Transverse colon (tissue), 4 donors: ENCODE results near the gene TNS3. TPM values are rescaled to one million over a fixed set of nuclear protein-coding genes. Genes with fewer than 3 reads are reported as not detected.

Experiments
- DNase-seq: peaks from one replicate; pipeline ENCODE4 v3.0.0-alpha.2; 2019
- H3K27ac ChIP-seq, 4 donors: fragments of 200-600 bp; sonication (generic); 2 replicates each; pipeline ENCODE4 v1.5.1; 2016 to 2018; ENCODE audit warnings: inconsistent platforms in 4 of 4
- H3K27me3 ChIP-seq: fragments of 200-600 bp; sonication (generic); 2 replicates; pipeline ENCODE4 v1.5.1; 2017; ENCODE audit warnings: inconsistent platforms
- H3K36me3 ChIP-seq, 4 donors: fragments of 200-600 bp; sonication (generic); 2 replicates each; pipeline ENCODE4 v1.5.1; 2017 to 2019; ENCODE audit warnings: inconsistent platforms in 4 of 4
- H3K4me1 ChIP-seq, 4 donors: fragments of 200-600 bp; sonication (generic); 2 replicates each; pipeline ENCODE4 v1.5.1; 2017 to 2020; ENCODE audit warnings: inconsistent platforms in 4 of 4
- H3K4me3 ChIP-seq, 4 donors: fragments of 200-600 bp; sonication (generic); 1 replicate in 1 of 4; 2 replicates in 3 of 4; pipeline versions ENCODE4 v1.5.1 to v1.6.1; 2017 to 2019; ENCODE audit warnings: inconsistent platforms in 4 of 4
- H3K9me3 ChIP-seq, 2 donors: fragments of 200-600 bp; sonication (generic); 2 replicates each; pipeline ENCODE4 v1.5.1; 2017 to 2019; ENCODE audit warnings: inconsistent platforms in 2 of 2
- EP300 ChIP-seq: sonication (generic); formaldehyde crosslinking; IDR thresholded peaks from one replicate; pipeline ENCODE4 v1.6.1; 2017; ENCODE audit warnings: antibody characterized with exemption, low read depth
- POLR2A ChIP-seq: fragments of 450-650 bp; IDR thresholded peaks from one replicate; pipeline ENCODE4 v1.6.1; 2016; ENCODE audit warnings: antibody characterized with exemption, mild to moderate bottlenecking, moderate library complexity
- POLR2AphosphoS5 ChIP-seq, 3 donors: sonication (generic); formaldehyde crosslinking; IDR thresholded peaks; one replicate each; pipeline ENCODE4 v1.6.1; 2016; ENCODE audit warnings: antibody characterized with exemption in 3 of 3
- WGBS, 2 donors: methylation state at CpG; one replicate each; pipeline ENCODE4 v1.1.5; 2018; ENCODE audit warnings: low coverage in 1 of 2; 5-methylcytosine and 5-hydroxymethylcytosine counted together
- in situ Hi-C, 4 donors: fragments of 200-750 bp; cut with MboI; loops; one replicate each; pipeline versions ENCODE4 v1.15.0 to v1.15.1; 2017; ENCODE audit warnings: low sequenced_read_pairs in 3 of 4, low pct_ligation_motif_present in 1 of 4, low pct_unique_long_range_greater_than_20kb in 1 of 4
- intact Hi-C: fragments of 100-400 bp; cut with DNase I; formaldehyde crosslinking; loops from one replicate; pipeline ENCODE4 v1.15.1; 2023; ENCODE audit warnings: low total_unique reads
- total RNA-seq, 4 donors: library from RNA; depleted of rRNA; stranded (reverse); fragments of >200 nt; gene quantifications; one replicate each; pipeline ENCODE4 v1.1.0, GENCODE V29; 2016
- TF ChIP-seq, protein P1 (sequence below), 5 experiments: fragments of 200-600 bp in 3 of 5; fragments of 450-650 bp in 2 of 5; sonication (generic) in 3 of 5; IDR thresholded peaks; 1 replicate in 2 of 5; 2 replicates in 3 of 5; pipeline ENCODE4 v1.5.1; 2016 to 2017; ENCODE audit warnings: antibody characterized with exemption in 5 of 5, inconsistent platforms in 3 of 5, mild to moderate bottlenecking in 2 of 5, moderate library complexity in 1 of 5

The TNS3 gene
- total RNA-seq, 4 donors from 2014 or later = 58.5 to 104 (median 72.7) TPM

DNA sequence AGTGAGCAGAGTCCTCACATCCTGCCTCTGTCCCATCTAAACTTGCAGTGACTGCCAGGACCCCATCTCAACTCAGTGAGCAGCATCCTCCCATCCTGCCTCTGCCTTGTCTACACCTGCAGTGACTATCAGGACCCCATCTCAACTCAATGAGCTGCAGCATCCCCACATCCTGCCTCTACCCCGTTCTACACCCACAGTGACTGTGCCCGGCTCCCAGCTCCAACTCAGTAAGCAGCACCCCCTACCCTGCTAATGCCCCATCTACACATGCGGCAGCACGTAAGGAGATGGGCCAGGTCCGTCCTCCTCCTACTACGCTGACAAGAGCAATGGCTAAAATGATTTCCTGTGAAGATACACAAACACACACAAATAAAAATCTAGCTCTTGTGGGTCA, 65.5 kb downstream of the TNS3 start:
- no peak overlapping the region for H3K4me3 ChIP-seq
- H3K4me1 ChIP-seq = peaks cover 20 to 48% (median 39%) of the 10 kb centered on the region in 4 donors
- DNase-seq = no peak
- no peaks in the 10 kb centered on the region for H3K27me3 ChIP-seq
- WGBS, 2 donors = 85% methylated on average over 6 of the region's 6 CpGs; no CpG with 5 or more reads in 1 of the 2 donors
- TF ChIP-seq POLR2A (no peak), POLR2AphosphoS5 (IDR thresholded peaks at IDR 0.05) (no peak), EP300 (no peak)
- TF ChIP-seq, protein P1, sequence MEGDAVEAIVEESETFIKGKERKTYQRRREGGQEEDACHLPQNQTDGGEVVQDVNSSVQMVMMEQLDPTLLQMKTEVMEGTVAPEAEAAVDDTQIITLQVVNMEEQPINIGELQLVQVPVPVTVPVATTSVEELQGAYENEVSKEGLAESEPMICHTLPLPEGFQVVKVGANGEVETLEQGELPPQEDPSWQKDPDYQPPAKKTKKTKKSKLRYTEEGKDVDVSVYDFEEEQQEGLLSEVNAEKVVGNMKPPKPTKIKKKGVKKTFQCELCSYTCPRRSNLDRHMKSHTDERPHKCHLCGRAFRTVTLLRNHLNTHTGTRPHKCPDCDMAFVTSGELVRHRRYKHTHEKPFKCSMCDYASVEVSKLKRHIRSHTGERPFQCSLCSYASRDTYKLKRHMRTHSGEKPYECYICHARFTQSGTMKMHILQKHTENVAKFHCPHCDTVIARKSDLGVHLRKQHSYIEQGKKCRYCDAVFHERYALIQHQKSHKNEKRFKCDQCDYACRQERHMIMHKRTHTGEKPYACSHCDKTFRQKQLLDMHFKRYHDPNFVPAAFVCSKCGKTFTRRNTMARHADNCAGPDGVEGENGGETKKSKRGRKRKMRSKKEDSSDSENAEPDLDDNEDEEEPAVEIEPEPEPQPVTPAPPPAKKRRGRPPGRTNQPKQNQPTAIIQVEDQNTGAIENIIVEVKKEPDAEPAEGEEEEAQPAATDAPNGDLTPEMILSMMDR (IDR thresholded peaks at IDR 0.05) = no peak
- H3K36me3 ChIP-seq = no peaks in the 10 kb centered on the region
- in situ Hi-C loops (no loop called here), intact Hi-C loops (no loop called here)
- H3K27ac ChIP-seq = no peak overlapping the region
- no peaks in the 10 kb centered on the region for H3K9me3 ChIP-seq

DNA sequence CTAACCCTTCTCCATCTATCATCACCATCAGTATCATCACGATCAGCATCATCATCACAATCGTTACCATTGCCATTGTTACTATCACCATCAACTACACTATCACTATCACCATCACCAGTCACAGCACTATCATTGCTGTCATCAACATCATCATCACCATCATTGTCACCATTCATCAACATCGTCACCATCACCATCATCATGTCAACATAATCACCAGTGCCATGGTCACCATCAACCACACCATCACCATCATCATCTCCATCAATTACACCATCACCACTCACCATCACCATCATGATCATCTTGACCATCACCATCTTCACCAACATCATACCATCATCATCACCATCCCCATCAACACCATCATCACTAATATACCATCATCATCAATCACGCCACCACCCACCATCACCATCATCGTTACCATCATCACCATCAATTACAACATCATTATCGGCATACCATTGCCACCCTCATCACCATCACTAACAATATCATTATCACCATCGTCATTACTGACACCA, 66.5 kb downstream of the TNS3 start:
- 94 to 95% methylated on average over 7 of the region's 7 CpGs for WGBS, 2 donors
- H3K27me3 ChIP-seq = no peaks in the 10 kb centered on the region
- H3K4me3 ChIP-seq = no peak overlapping the region
- H3K36me3 ChIP-seq = no peaks in the 10 kb centered on the region
- no peak overlapping the region for H3K27ac ChIP-seq
- H3K4me1 ChIP-seq = peaks cover 11 to 37% (median 30%) of the 10 kb centered on the region in 4 donors
- intact Hi-C loops = no loop called here
- H3K9me3 ChIP-seq = no peaks in the 10 kb centered on the region
- in situ Hi-C loops = no loop called here
- DNase-seq = no peak
- TF ChIP-seq POLR2AphosphoS5 (IDR thresholded peaks at IDR 0.05) (no peak), POLR2A (no peak), EP300 (no peak)
- TF ChIP-seq, protein P1 (IDR thresholded peaks at IDR 0.05) = no peak

DNA sequence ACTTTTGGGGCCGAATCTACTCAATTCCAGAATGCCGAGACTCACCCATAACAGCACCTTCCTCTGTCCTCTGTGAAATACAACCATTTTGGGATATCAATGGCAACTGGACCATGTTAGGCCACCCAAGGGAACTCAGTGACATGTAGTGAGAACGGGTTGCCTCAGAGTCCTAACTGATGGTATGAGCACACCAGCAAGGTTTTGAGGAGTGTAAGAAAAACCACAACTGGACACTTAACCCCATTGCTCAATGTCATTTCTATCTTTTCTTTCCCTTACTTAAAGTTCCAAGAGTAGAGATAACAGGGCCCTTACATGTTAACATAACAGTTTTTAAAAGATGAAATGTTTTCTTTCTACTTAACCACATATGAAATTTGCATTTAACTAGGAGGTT, 67.1 kb downstream of the TNS3 start:
- Histone ChIP-seq H3K4me1 (peaks cover 8 to 32% (median 25%) of the 10 kb centered on the region in 4 donors), H3K27ac (no peak overlapping the region), H3K9me3 (no peaks in the 10 kb centered on the region), H3K27me3 (no peaks in the 10 kb centered on the region), H3K36me3 (no peaks in the 10 kb centered on the region), H3K4me3 (no peak overlapping the region)
- TF ChIP-seq POLR2AphosphoS5 (IDR thresholded peaks at IDR 0.05) (no peak), POLR2A (no peak), EP300 (no peak)
- TF ChIP-seq, protein P1 (IDR thresholded peaks at IDR 0.05) = no peak
- intact Hi-C loops (no loop called here), in situ Hi-C loops (no loop called here)
- WGBS, 2 donors = 92 to 96% methylated on average over 3 of the region's 3 CpGs
- no peak for DNase-seq

DNA sequence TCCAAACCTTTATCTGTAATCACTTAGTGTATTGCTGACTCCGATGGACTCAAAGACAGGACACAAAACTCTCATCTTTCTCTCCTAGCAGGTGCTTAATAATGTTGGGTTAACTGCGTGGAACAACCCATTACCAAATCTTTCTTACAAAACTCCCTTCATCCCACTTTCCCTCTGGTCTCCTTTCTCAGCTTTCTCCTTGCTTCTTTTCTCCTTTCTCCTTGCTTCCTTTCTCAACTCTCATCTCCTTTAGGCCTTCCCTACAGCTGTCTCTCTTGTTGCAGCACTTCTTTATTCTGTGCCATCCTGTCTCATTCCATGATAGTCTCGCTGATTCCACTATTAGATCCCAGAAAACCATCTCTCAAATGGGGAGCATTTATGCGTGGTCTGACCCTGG, 67.5 kb downstream of the TNS3 start:
- no peak for DNase-seq
- no peak overlapping the region for H3K4me3 ChIP-seq
- WGBS, 2 donors = 70 to 89% methylated on average over 4 of the region's 4 CpGs
- H3K27me3 ChIP-seq = no peaks in the 10 kb centered on the region
- in situ Hi-C loops = no loop called here
- peak overlapping the region; percentile 27 to 73 (median 60) for H3K27ac ChIP-seq
- H3K4me1 ChIP-seq = peaks cover 8 to 31% (median 24%) of the 10 kb centered on the region in 4 donors
- intact Hi-C loops = no loop called here
- TF ChIP-seq EP300 (no peak), POLR2A (no peak), POLR2AphosphoS5 (IDR thresholded peaks at IDR 0.05) (no peak)
- TF ChIP-seq, protein P1 (IDR thresholded peaks at IDR 0.05) = no peak
- H3K36me3 ChIP-seq = no peaks in the 10 kb centered on the region
- no peaks in the 10 kb centered on the region for H3K9me3 ChIP-seq
